WTC11 (cell line): ENCODE results near the gene RFX8. TPM values are rescaled to one million over a fixed set of nuclear protein-coding genes. Genes with fewer than 3 reads are reported as not detected.

ENCODE experiments used
- ATAC-seq: fragments of 200-7000 bp; cut with Tn5 transposase; 2 replicates; pipeline ENCODE4 v1.10.0; 2021; ENCODE audit warnings: mild to moderate bottlenecking, moderate library complexity
- CTCF ChIA-PET: fragments of 300-600 bp; sonication (Branson Sonifier 250); formaldehyde crosslinking; loops from one replicate; lab custom pipeline; 2021; ENCODE audit warnings: antibody characterized with exemption; lab: Charles Lee
- POLR2A ChIA-PET: fragments of 350-600 bp; sonication (Branson Sonifier 250); formaldehyde crosslinking; loops from one replicate; lab custom pipeline; 2021; ENCODE audit warnings: antibody characterized with exemption; lab: Charles Lee
- DNase-seq: peaks from one replicate; pipeline ENCODE4 v3.0.0; 2021; ENCODE audit warnings: low spot score
- H3K27ac Mint-ChIP-seq: 2 replicates; pipeline ENCODE4 v1.8.0; 2021; ENCODE audit warnings: mixed read lengths
- H3K27me3 Mint-ChIP-seq: 2 replicates; pipeline ENCODE4 v1.8.0; 2021; ENCODE audit warnings: low read depth, mild to moderate bottlenecking, moderate library complexity, mixed read lengths
- H3K36me3 Mint-ChIP-seq: 2 replicates; pipeline ENCODE4 v1.8.0; 2021; ENCODE audit warnings: mixed read lengths
- H3K4me1 Mint-ChIP-seq: 2 replicates; pipeline ENCODE4 v1.8.0; 2022; ENCODE audit warnings: mixed read lengths
- H3K4me3 Mint-ChIP-seq: 2 replicates; pipeline ENCODE4 v1.8.0; 2021; ENCODE audit warnings: mild to moderate bottlenecking, moderate library complexity, mixed read lengths
- H3K9me3 Mint-ChIP-seq: 2 replicates; pipeline ENCODE4 v1.8.0; 2021; ENCODE audit warnings: mixed read lengths
- CREM ChIP-seq: sonication (generic); formaldehyde crosslinking; IDR thresholded peaks from 2 replicates; pipeline ENCODE4 v1.8.1; 2022; ENCODE audit warnings: mild to moderate bottlenecking, missing genetic modification reagents, moderate library complexity
- FOXP1 ChIP-seq: sonication (generic); formaldehyde crosslinking; IDR thresholded peaks from 2 replicates; pipeline ENCODE4 v1.8.0; 2022; ENCODE audit warnings: missing genetic modification reagents, mild to moderate bottlenecking, moderate library complexity, borderline replicate concordance
- GRHL2 ChIP-seq: fragments of 250-450 bp; sonication (Bioruptor Pico); IDR thresholded peaks from 2 replicates; pipeline ENCODE4 v1.8.0; 2022; ENCODE audit warnings: mild to moderate bottlenecking, moderate library complexity; ENCODE audit not compliant: insufficient replicate concordance, severe bottlenecking
- OVOL2 ChIP-seq: fragments of 250-450 bp; sonication (Bioruptor Pico); IDR thresholded peaks from 2 replicates; pipeline ENCODE4 v1.9.0; 2021; ENCODE audit warnings: mild to moderate bottlenecking, borderline replicate concordance
- PRRX2 ChIP-seq: fragments of 250-450 bp; sonication (Bioruptor Pico); IDR thresholded peaks from 2 replicates; pipeline ENCODE4 v1.8.0; 2021; ENCODE audit warnings: mild to moderate bottlenecking
- SMAD4 ChIP-seq: sonication (generic); formaldehyde crosslinking; IDR thresholded peaks from 2 replicates; pipeline ENCODE4 v1.8.0; 2022; ENCODE audit warnings: mild to moderate bottlenecking, missing genetic modification reagents
- TCF7 ChIP-seq: sonication (generic); formaldehyde crosslinking; IDR thresholded peaks from 2 replicates; pipeline ENCODE4 v1.8.0; 2022; ENCODE audit warnings: mild to moderate bottlenecking, low read depth, missing genetic modification reagents, moderate library complexity
- TEAD1 ChIP-seq: sonication (generic); formaldehyde crosslinking; IDR thresholded peaks from 2 replicates; pipeline ENCODE4 v1.8.0; 2022; ENCODE audit warnings: mild to moderate bottlenecking, missing genetic modification reagents
- ZNF396 ChIP-seq: fragments of 250-450 bp; sonication (Bioruptor Pico); IDR thresholded peaks from 2 replicates; pipeline ENCODE4 v1.8.0; 2021; ENCODE audit warnings: mild to moderate bottlenecking, moderate library complexity, borderline replicate concordance
- total RNA-seq: library from RNA; stranded (reverse); gene quantifications from 3 replicates; pipeline ENCODE4 v1.2.3, GENCODE V29; 2021
- TF ChIP-seq, protein P1 (sequence below): sonication (generic); formaldehyde crosslinking; IDR thresholded peaks from 2 replicates; pipeline ENCODE4 v1.8.0; 2023; ENCODE audit warnings: missing genetic modification reagents
- TF ChIP-seq, protein P2 (sequence below): sonication (generic); formaldehyde crosslinking; IDR thresholded peaks from 2 replicates; pipeline ENCODE4 v1.8.1; 2022; ENCODE audit warnings: mild to moderate bottlenecking, moderate library complexity, missing genetic modification reagents
- TF ChIP-seq, protein P3 (sequence below): sonication (generic); formaldehyde crosslinking; IDR thresholded peaks from 2 replicates; pipeline ENCODE4 v1.8.0; 2022; ENCODE audit warnings: mild to moderate bottlenecking, missing genetic modification reagents
- TF ChIP-seq, protein P4 (sequence below): sonication (generic); formaldehyde crosslinking; IDR thresholded peaks from 2 replicates; pipeline ENCODE4 v1.8.1; 2023; ENCODE audit warnings: mild to moderate bottlenecking, moderate library complexity, missing genetic modification reagents
- TF ChIP-seq, protein P5 (sequence below): fragments of 200-600 bp; IDR thresholded peaks from 2 replicates; pipeline ENCODE4 v1.8.0; 2022; ENCODE audit warnings: antibody characterized with exemption
- TF ChIP-seq, protein P6 (sequence below): sonication (generic); formaldehyde crosslinking; IDR thresholded peaks from 2 replicates; pipeline ENCODE4 v1.8.0; 2022; ENCODE audit warnings: mild to moderate bottlenecking, missing genetic modification reagents
- TF ChIP-seq, protein P7 (sequence below): sonication (generic); formaldehyde crosslinking; IDR thresholded peaks from 2 replicates; pipeline ENCODE4 v1.8.0; 2022; ENCODE audit warnings: mild to moderate bottlenecking, missing genetic modification reagents
- TF ChIP-seq, protein P8 (sequence below): sonication (generic); formaldehyde crosslinking; IDR thresholded peaks from 2 replicates; pipeline ENCODE4 v1.8.1; 2023; ENCODE audit warnings: mild to moderate bottlenecking, missing genetic modification reagents

Gene RFX8
- total RNA-seq, 1 experiment from 2014 or later: 0.28 TPM

DNA sequence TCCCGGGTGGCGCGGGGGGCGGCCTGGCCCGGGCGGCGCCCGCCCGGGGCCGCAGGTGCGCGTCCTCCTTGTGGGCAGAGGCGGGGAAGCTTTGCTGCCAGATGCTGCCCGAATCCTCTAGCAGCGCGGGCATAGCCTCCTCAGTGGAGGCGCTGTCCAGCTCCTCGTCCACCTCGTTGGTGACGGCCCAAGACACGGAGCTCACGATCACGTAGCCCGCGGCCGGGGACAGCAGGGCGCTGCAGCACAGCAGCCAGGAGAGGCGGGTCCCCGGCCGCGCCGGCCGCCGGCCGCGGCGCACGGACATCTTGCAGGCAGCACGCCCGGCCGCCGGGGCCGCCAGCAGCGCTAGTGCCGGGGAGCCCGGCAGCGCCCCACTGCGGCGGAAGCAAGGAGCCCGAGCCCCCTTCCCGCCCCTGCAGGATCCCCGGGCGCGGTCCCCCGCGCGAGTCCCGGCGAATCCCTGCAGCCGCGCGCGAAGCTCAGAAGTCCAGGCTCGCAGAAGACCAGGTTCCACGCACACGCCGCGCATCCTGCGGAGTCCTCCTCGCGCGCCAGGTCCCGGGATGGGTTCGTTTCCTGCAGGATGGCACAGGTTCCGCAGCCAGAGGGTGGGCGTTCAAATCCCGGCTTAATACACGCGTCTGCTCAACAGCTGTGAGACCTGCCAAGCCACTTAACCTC lies 87.6 kb downstream of the RFX8 start, which contains the start of gene CREG2:
CREG2 (minus strand) TSS at position 353 of the 684 bp plus-strand sequence; CDS start at position 307, 46 bp downstream.
- TF ChIP-seq, protein P1, sequence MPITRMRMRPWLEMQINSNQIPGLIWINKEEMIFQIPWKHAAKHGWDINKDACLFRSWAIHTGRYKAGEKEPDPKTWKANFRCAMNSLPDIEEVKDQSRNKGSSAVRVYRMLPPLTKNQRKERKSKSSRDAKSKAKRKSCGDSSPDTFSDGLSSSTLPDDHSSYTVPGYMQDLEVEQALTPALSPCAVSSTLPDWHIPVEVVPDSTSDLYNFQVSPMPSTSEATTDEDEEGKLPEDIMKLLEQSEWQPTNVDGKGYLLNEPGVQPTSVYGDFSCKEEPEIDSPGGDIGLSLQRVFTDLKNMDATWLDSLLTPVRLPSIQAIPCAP (CRISPR knock-in tag): no peak
- TF ChIP-seq, protein P2, sequence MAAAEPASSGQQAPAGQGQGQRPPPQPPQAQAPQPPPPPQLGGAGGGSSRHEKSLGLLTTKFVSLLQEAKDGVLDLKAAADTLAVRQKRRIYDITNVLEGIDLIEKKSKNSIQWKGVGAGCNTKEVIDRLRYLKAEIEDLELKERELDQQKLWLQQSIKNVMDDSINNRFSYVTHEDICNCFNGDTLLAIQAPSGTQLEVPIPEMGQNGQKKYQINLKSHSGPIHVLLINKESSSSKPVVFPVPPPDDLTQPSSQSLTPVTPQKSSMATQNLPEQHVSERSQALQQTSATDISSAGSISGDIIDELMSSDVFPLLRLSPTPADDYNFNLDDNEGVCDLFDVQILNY (CRISPR knock-in tag): peak; percentile 56; the same call in 1 of the 2 replicates
- TF ChIP-seq, protein P3, sequence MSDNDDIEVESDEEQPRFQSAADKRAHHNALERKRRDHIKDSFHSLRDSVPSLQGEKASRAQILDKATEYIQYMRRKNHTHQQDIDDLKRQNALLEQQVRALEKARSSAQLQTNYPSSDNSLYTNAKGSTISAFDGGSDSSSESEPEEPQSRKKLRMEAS (CRISPR knock-in tag): peak; percentile 47; the same call in 1 of the 2 replicates
- TF ChIP-seq SMAD4 (CRISPR knock-in tag) (no peak), PRRX2 (CRISPR knock-in tag) (no peak), TEAD1 (CRISPR knock-in tag) (peak; percentile 24; the same call in 1 of the 2 replicates), ZNF396 (CRISPR knock-in tag) (no peak), OVOL2 (CRISPR knock-in tag) (no peak)
- TF ChIP-seq, protein P4, sequence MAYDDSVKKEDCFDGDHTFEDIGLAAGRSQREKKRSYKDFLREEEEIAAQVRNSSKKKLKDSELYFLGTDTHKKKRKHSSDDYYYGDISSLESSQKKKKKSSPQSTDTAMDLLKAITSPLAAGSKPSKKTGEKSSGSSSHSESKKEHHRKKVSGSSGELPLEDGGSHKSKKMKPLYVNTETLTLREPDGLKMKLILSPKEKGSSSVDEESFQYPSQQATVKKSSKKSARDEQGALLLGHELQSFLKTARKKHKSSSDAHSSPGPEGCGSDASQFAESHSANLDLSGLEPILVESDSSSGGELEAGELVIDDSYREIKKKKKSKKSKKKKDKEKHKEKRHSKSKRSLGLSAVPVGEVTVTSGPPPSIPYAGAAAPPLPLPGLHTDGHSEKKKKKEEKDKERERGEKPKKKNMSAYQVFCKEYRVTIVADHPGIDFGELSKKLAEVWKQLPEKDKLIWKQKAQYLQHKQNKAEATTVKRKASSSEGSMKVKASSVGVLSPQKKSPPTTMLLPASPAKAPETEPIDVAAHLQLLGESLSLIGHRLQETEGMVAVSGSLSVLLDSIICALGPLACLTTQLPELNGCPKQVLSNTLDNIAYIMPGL (CRISPR knock-in tag): peak; percentile 71
- TF ChIP-seq, protein P5, sequence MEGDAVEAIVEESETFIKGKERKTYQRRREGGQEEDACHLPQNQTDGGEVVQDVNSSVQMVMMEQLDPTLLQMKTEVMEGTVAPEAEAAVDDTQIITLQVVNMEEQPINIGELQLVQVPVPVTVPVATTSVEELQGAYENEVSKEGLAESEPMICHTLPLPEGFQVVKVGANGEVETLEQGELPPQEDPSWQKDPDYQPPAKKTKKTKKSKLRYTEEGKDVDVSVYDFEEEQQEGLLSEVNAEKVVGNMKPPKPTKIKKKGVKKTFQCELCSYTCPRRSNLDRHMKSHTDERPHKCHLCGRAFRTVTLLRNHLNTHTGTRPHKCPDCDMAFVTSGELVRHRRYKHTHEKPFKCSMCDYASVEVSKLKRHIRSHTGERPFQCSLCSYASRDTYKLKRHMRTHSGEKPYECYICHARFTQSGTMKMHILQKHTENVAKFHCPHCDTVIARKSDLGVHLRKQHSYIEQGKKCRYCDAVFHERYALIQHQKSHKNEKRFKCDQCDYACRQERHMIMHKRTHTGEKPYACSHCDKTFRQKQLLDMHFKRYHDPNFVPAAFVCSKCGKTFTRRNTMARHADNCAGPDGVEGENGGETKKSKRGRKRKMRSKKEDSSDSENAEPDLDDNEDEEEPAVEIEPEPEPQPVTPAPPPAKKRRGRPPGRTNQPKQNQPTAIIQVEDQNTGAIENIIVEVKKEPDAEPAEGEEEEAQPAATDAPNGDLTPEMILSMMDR: peak; percentile 34; the same call in 1 of the 2 replicates
- TF ChIP-seq, protein P6, sequence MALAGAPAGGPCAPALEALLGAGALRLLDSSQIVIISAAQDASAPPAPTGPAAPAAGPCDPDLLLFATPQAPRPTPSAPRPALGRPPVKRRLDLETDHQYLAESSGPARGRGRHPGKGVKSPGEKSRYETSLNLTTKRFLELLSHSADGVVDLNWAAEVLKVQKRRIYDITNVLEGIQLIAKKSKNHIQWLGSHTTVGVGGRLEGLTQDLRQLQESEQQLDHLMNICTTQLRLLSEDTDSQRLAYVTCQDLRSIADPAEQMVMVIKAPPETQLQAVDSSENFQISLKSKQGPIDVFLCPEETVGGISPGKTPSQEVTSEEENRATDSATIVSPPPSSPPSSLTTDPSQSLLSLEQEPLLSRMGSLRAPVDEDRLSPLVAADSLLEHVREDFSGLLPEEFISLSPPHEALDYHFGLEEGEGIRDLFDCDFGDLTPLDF (CRISPR knock-in tag): no peak
- TF ChIP-seq, protein P7, sequence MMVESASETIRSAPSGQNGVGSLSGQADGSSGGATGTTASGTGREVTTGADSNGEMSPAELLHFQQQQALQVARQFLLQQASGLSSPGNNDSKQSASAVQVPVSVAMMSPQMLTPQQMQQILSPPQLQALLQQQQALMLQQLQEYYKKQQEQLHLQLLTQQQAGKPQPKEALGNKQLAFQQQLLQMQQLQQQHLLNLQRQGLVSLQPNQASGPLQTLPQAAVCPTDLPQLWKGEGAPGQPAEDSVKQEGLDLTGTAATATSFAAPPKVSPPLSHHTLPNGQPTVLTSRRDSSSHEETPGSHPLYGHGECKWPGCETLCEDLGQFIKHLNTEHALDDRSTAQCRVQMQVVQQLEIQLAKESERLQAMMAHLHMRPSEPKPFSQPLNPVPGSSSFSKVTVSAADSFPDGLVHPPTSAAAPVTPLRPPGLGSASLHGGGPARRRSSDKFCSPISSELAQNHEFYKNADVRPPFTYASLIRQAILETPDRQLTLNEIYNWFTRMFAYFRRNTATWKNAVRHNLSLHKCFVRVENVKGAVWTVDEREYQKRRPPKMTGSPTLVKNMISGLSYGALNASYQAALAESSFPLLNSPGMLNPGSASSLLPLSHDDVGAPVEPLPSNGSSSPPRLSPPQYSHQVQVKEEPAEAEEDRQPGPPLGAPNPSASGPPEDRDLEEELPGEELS (CRISPR knock-in tag): 0 out of 2 replicates have a peak, but pooled peaks have one; percentile 20
- DNase-seq: peak; percentile 80
- peaks cover 48% of the 10 kb centered on the region for H3K27me3 Mint-ChIP-seq
- no peaks in the 10 kb centered on the region for H3K9me3 Mint-ChIP-seq
- peak; percentile 84 for ATAC-seq
- H3K27ac Mint-ChIP-seq: no peak within 1 kb of the TSS
- H3K4me3 Mint-ChIP-seq: peak within 1 kb of the TSS; percentile 80
- ChIA-PET CTCF (interaction anchor here (0.6 to 3.9 kb wide), 27 partner anchors 7 to 438 kb away, joined by 3 to 72 read pairs (median 4); partner anchors contain the start of gene RNF149), POLR2A (no interaction called here)
- H3K36me3 Mint-ChIP-seq: no peaks in the 10 kb centered on the region
- H3K4me1 Mint-ChIP-seq: peaks cover 22% of the 10 kb centered on the region

DNA sequence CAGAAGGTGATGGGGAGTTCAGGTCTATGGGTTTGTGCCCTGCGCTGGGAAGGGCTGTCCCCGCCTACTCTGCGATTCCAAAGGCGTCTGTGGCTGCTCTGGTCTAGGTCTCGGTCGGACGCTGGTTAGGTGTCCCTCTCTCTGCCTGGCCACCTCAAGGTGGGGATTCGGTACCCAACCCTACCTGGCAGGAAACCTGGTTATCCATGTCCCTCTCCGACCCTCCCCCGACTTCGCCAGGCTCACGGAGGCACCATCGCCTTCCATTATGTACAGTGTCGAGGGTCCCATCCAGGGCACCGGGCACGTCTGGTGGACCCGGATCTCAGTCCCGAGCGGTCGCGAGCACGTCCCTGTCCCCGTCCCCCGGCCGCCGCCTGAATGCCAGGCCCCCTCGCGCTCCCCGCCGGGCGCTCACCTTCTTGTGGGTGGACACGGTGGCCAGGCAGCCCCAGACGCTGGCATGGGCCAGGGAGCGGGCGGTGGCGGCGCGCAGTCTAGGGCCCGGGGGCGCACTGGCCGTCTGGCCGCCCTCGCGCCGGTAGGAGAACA lies 88.2 kb downstream of the RFX8 start:
- POLR2A ChIA-PET: no interaction called here
- TF ChIP-seq FOXP1 (CRISPR knock-in tag): peak; percentile 30; the same call in 1 of the 2 replicates
- TF ChIP-seq CREM (CRISPR knock-in tag): no peak
- 0 out of 2 replicates have a peak, but pooled peaks have one; percentile 16 for TF ChIP-seq TCF7 (CRISPR knock-in tag)
- TF ChIP-seq, protein P8, sequence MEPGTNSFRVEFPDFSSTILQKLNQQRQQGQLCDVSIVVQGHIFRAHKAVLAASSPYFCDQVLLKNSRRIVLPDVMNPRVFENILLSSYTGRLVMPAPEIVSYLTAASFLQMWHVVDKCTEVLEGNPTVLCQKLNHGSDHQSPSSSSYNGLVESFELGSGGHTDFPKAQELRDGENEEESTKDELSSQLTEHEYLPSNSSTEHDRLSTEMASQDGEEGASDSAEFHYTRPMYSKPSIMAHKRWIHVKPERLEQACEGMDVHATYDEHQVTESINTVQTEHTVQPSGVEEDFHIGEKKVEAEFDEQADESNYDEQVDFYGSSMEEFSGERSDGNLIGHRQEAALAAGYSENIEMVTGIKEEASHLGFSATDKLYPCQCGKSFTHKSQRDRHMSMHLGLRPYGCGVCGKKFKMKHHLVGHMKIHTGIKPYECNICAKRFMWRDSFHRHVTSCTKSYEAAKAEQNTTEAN (CRISPR knock-in tag): 0 out of 2 replicates have a peak, but pooled peaks have one; percentile 29
- TF ChIP-seq GRHL2 (CRISPR knock-in tag): no peak
- peaks cover 22% of the 10 kb centered on the region for H3K4me1 Mint-ChIP-seq

More for the DNA sequence above, 88.2 kb downstream of the RFX8 start:
- ATAC-seq: peak; percentile 61
- no peaks in the 10 kb centered on the region for H3K36me3 Mint-ChIP-seq
- no peaks in the 10 kb centered on the region for H3K9me3 Mint-ChIP-seq
- peak overlapping the region; percentile 80 for H3K4me3 Mint-ChIP-seq
- H3K27me3 Mint-ChIP-seq: peaks cover 48% of the 10 kb centered on the region
- DNase-seq: peak; percentile 23
- CTCF ChIA-PET: interaction anchor here (0.6 to 3.9 kb wide), 26 partner anchors 8 to 439 kb away, joined by 3 to 72 read pairs (median 4); partner anchors contain the start of gene RNF149
- H3K27ac Mint-ChIP-seq: no peak overlapping the region
